K562 (cell line): ENCODE data around the gene AK2. TPM values are rescaled to one million over a fixed set of nuclear protein-coding genes. Genes with fewer than 3 reads are reported as not detected.

Experiments used
- ATAC-seq: fragments of 200-7000 bp; cut with Tn5 transposase; 3 replicates; pipeline ENCODE4 v1.9.1; 2020; ENCODE audit warnings: moderate library complexity
- BruUV-seq: library from RNA; stranded (reverse); fragments of 400-500 nt; replicated peaks from 2 replicates; lab custom pipeline; 2021; lab: Mats Ljungman, UMichigan
- CTCF ChIA-PET: fragments of 300-600 bp; formaldehyde crosslinking; extraction: SDS; loops from one replicate; lab custom pipeline; 2021; ENCODE audit warnings: low intra/inter-chr PET ratio; lab: Yijun Ruan, JAX
- POLR2A ChIA-PET: fragments of 300-600, 350-650 bp; sonication (Branson Sonifier 250); formaldehyde crosslinking; extraction: SDS; loops from one replicate; lab custom pipeline; 2021; ENCODE audit warnings: antibody characterized with exemption, inconsistent platforms; lab: Yijun Ruan, JAX
- DNase-seq, 4 experiments: peaks; one replicate each; pipeline versions ENCODE4 v3.0.0 to v3.0.0-alpha.2; 2011 to 2018; ENCODE audit warnings: low spot score in 3 of 4, mixed read lengths in 3 of 4; ENCODE audit errors: extremely low read depth in 1 of 4
- FAIRE-seq: peaks from 2 replicates; lab custom pipeline; 2011; peaks lifted over from hg19 to GRCh38; lab: Jason Lieb, UNC
- H2AFZ ChIP-seq: 2 replicates; pipeline ENCODE4 v1.6.0; 2011; ENCODE audit warnings: low read depth, low read length, control low read depth, inconsistent platforms
- H3K27ac ChIP-seq: fragments of 200-600 bp; 3 replicates; pipeline ENCODE4 v1.8.0; 2011; ENCODE audit warnings: low read depth, mild to moderate bottlenecking, control low read depth, inconsistent platforms, low read length, moderate library complexity, mixed read lengths; ENCODE audit errors: extremely low read depth
- H3K27me3 ChIP-seq, 2 experiments: fragments of 300-600 bp in 1 of 2; 2 replicates in 1 of 2; 3 replicates in 1 of 2; pipeline versions ENCODE4 v1.6.0 to v1.8.0; 2011; ENCODE audit warnings: inconsistent platforms in 2 of 2, low read length in 2 of 2, mild to moderate bottlenecking in 1 of 2, mixed read lengths in 1 of 2, moderate library complexity in 1 of 2; ENCODE audit not compliant: control insufficient read depth in 2 of 2, insufficient read depth in 2 of 2
- H3K36me3 ChIP-seq: fragments of 300-600 bp; 3 replicates; pipeline ENCODE4 v1.8.0; 2011; ENCODE audit warnings: mild to moderate bottlenecking, low read length, inconsistent platforms; ENCODE audit not compliant: control insufficient read depth, insufficient read depth
- H3K4me1 ChIP-seq, 2 experiments: fragments of 200-600 bp in 1 of 2; replicated peaks in 1 of 2; 2 replicates in 1 of 2; 3 replicates in 1 of 2; pipeline versions ENCODE4 v1.5.1 to v1.8.0; 2011; ENCODE audit warnings: inconsistent platforms in 2 of 2, low read length in 2 of 2, mild to moderate bottlenecking in 1 of 2, mixed read lengths in 1 of 2, moderate library complexity in 1 of 2; ENCODE audit not compliant: control insufficient read depth in 2 of 2, insufficient read depth in 2 of 2
- H3K4me2 ChIP-seq: 2 replicates; pipeline ENCODE4 v1.6.1; 2011; ENCODE audit warnings: low read length, control low read depth, inconsistent platforms, mixed read lengths; ENCODE audit not compliant: insufficient read depth
- H3K4me3 ChIP-seq: fragments of 200-600 bp; sonication (generic), shearing (Covaris generic); 2 replicates; pipeline ENCODE4 v1.5.1; 2016; ENCODE audit warnings: control low read depth, inconsistent platforms
- H3K79me2 ChIP-seq: fragments of 200-600 bp; 3 replicates; pipeline ENCODE4 v1.8.0; 2011; ENCODE audit warnings: low read length, inconsistent platforms; ENCODE audit not compliant: control insufficient read depth, insufficient read depth
- H3K9ac ChIP-seq, 2 experiments: 2 replicates each; pipeline versions ENCODE4 v1.6.0 to v1.6.1; 2011; ENCODE audit warnings: low read depth in 2 of 2, low read length in 2 of 2, control low read depth in 1 of 2, inconsistent platforms in 1 of 2, mild to moderate bottlenecking in 1 of 2, mixed read lengths in 1 of 2; ENCODE audit not compliant: insufficient read depth in 1 of 2
- H3K9me1 ChIP-seq: one replicate; pipeline ENCODE4 v1.6.0; 2011; ENCODE audit warnings: inconsistent platforms, mild to moderate bottlenecking, low read length, moderate library complexity; ENCODE audit not compliant: control insufficient read depth, insufficient read depth
- H3K9me3 ChIP-seq: replicated peaks from 2 replicates; pipeline ENCODE4 v1.5.1; 2011; ENCODE audit warnings: low read depth, low read length, inconsistent platforms; ENCODE audit not compliant: control insufficient read depth, insufficient read depth
- H4K20me1 ChIP-seq: replicated peaks from 2 replicates; pipeline ENCODE4 v1.6.1; 2011; ENCODE audit warnings: low read length, inconsistent platforms, mixed read lengths; ENCODE audit not compliant: control insufficient read depth, insufficient read depth
- EP400 ChIP-seq: fragments of 450-650 bp; IDR thresholded peaks from 2 replicates; pipeline ENCODE4 v1.6.1; 2017; ENCODE audit warnings: antibody characterized with exemption, mild to moderate bottlenecking, moderate library complexity
- GTF3C2 ChIP-seq: IDR thresholded peaks from 3 replicates; pipeline ENCODE4 v1.6.1; 2011; ENCODE audit warnings: borderline replicate concordance, mild to moderate bottlenecking, moderate library complexity; ENCODE audit not compliant: insufficient read length; ENCODE audit errors: extremely low read depth
- MTF1 ChIP-seq: fragments of 250-450 bp; sonication (Bioruptor Pico); IDR thresholded peaks from 2 replicates; pipeline ENCODE4 v1.9.0; 2021; ENCODE audit warnings: moderate library complexity, mild to moderate bottlenecking, inconsistent platforms, borderline replicate concordance
- POLR3G ChIP-seq: IDR thresholded peaks from 2 replicates; pipeline ENCODE4 v1.6.1; 2011; ENCODE audit not compliant: insufficient read length, insufficient replicate concordance; ENCODE audit errors: extremely low read depth
- RBFOX2 ChIP-seq: fragments of 200-400 bp; formaldehyde crosslinking; IDR thresholded peaks from 2 replicates; pipeline ENCODE4 v1.6.1; 2017; ENCODE audit warnings: low read depth, mild to moderate bottlenecking, low read length, moderate library complexity
- SIX5 ChIP-seq, 2 experiments: IDR thresholded peaks; 2 replicates each; pipeline ENCODE4 v1.6.1; 2011; ENCODE audit warnings: low read length in 2 of 2, borderline replicate concordance in 1 of 2, low read depth in 1 of 2, mild to moderate bottlenecking in 1 of 2, moderate library complexity in 1 of 2; ENCODE audit not compliant: insufficient read depth in 1 of 2
- SMARCA5 ChIP-seq: fragments of 450-650 bp; IDR thresholded peaks from 2 replicates; pipeline ENCODE4 v1.6.1; 2016
- SRSF3 ChIP-seq: fragments of 200-400 bp; formaldehyde crosslinking; IDR thresholded peaks from 2 replicates; pipeline ENCODE4 v1.6.1; 2016; ENCODE audit warnings: mild to moderate bottlenecking, low read length, moderate library complexity; ENCODE audit not compliant: insufficient read depth
- SRSF7 ChIP-seq: fragments of 200-400 bp; formaldehyde crosslinking; optimal IDR thresholded peaks from 2 replicates; pipeline ENCODE3; 2017; ENCODE audit warnings: mild to moderate bottlenecking, low read depth, low read length
- TCF15 ChIP-seq: fragments of 250-450 bp; sonication (Bioruptor Pico); IDR thresholded peaks from 2 replicates; pipeline ENCODE4 v1.8.0; 2022; ENCODE audit warnings: moderate library complexity, mild to moderate bottlenecking, inconsistent platforms
- THAP7 ChIP-seq: fragments of 250-450 bp; sonication (Bioruptor Pico); IDR thresholded peaks from 2 replicates; pipeline ENCODE4 v1.5.0; 2021
- ZNF274 ChIP-seq: IDR thresholded peaks from 2 replicates; pipeline ENCODE4 v1.6.1; 2011; ENCODE audit warnings: low read depth, mild to moderate bottlenecking, low read length, moderate library complexity, borderline replicate concordance
- ZNF436 ChIP-seq: fragments of 250-450, 450-650 bp; sonication (Bioruptor Pico); formaldehyde crosslinking; IDR thresholded peaks from 2 replicates; pipeline ENCODE4 v1.7.0; 2020; ENCODE audit warnings: mild to moderate bottlenecking
- WGBS: fragments of 100-300 bp; shearing (Covaris generic); methylation state at CpG from one replicate; pipeline ENCODE4 v1.1.6; 2016; ENCODE audit warnings: low coverage, mixed read lengths; ENCODE audit not compliant: insufficient coverage; ENCODE audit errors: missing lambda C conversion rate; 5-methylcytosine and 5-hydroxymethylcytosine counted together
- in situ Hi-C: fragments of 300-500 bp; cut with MboI; formaldehyde crosslinking; loops from 4 replicates; pipeline ENCODE4 v1.15.0; 2018; ENCODE audit warnings: inconsistent platforms, mixed read lengths
- intact Hi-C: fragments of 100-400 bp; cut with micrococcal nuclease; formaldehyde crosslinking; loops from 2 replicates; pipeline ENCODE4 v1.14.2; 2022
- polyA plus RNA-seq, 8 experiments: library from polyadenylated mRNA; depleted of rRNA in 4 of 8; stranded (reverse) in 5 of 8; unstranded in 3 of 8; fragments of >200 nt; fragmentation: Nextera tagmentation in 2 of 8; fragmentation: Illumina TruSeq in 1 of 8; extraction: Ambion mirVana in 2 of 8; extraction: Trizol in 1 of 8; gene quantifications; 2 replicates each; pipeline versions ENCODE4 v1.2.1 to v1.2.3, GENCODE V29; 2011 to 2014; ENCODE audit warnings: inconsistent platforms in 1 of 8, missing spikeins in 1 of 8
- total RNA-seq, 7 experiments: library from RNA; depleted of rRNA in 6 of 7; stranded (reverse); fragments of >200 nt in 6 of 7; fragmentation: Illumina TruSeq in 2 of 7; extraction: Trizol in 2 of 7; gene quantifications; 2 replicates each; pipeline versions ENCODE4 v1.2.1 to v1.2.3, GENCODE V29; 2011 to 2021; ENCODE audit warnings: low replicate concordance in 1 of 7

The AK2 gene
- total and polyA plus RNA-seq, 9 of the 15 experiments (the other 6 are each of a cell fraction or from before 2014, with no cell fraction given), result 105 to 1,050 (median 509) TPM

- H3K36me3 ChIP-seq, result no peaks in the 10 kb centered on the region
- POLR2A ChIA-PET, result interaction anchor here (1.5 kb wide), 1 partner anchor 22 kb away, joined by 3 read pairs; no protein-coding TSS in a partner anchor
- no peaks in the 10 kb centered on the region for H3K79me2 ChIP-seq
- intact Hi-C loops, result no loop called here
- CTCF ChIA-PET, result no interaction called here
- no peak for FAIRE-seq
- in situ Hi-C loops, result no loop called here
- H3K4me2 ChIP-seq, result no peak overlapping the region
- ATAC-seq, result no peak
- H3K27me3 ChIP-seq, result no peaks in the 10 kb centered on the region; a peak in 1 of 5 replicates
- WGBS, result 56% methylated on average over 1 of the region's 1 CpG
- no peaks in the 10 kb centered on the region for H4K20me1 ChIP-seq
- no peak overlapping the region for H3K9ac ChIP-seq
- no peak for DNase-seq
- no peak overlapping the region for H2AFZ ChIP-seq
- no TSS peak for BruUV-seq
- no peaks in the 10 kb centered on the region for H3K9me3 ChIP-seq
- H3K4me1 ChIP-seq, result peaks cover 0 to 11% of the 10 kb centered on the region in 2 experiments; a peak in 3 of 5 replicates
- no peak for TF ChIP-seq EP400
- TF ChIP-seq GTF3C2, result no peak
- TF ChIP-seq SMARCA5, result no peak
- no peak for TF ChIP-seq SRSF7
- no peak for TF ChIP-seq TCF15 (CRISPR knock-in tag)
- TF ChIP-seq SRSF3, result no peak
- TF ChIP-seq SIX5 (IDR thresholded peaks at IDR 0.05; ENCODE audit: borderline replicate concordance in 1 of 2, insufficient read depth in 1 of 2, low read depth in 1 of 2, low read length in 2 of 2), result no peak
- TF ChIP-seq ZNF436 (CRISPR knock-in tag), result no peak
- no peak for TF ChIP-seq ZNF274
- no peak for TF ChIP-seq MTF1
- TF ChIP-seq POLR3G, result no peak
- no peak for TF ChIP-seq RBFOX2
- no peak for TF ChIP-seq THAP7 (CRISPR knock-in tag)
- H3K9me1 ChIP-seq, result no peaks in the 10 kb centered on the region
- H3K27ac ChIP-seq, result no peak overlapping the region
- no peak overlapping the region for H3K4me3 ChIP-seq
Observed at GRCh38 chr1:33042831-33043230, 6.1 kb upstream of the AK2 start.
